Stimulated activated CD4-positive, alpha-beta T cell treated with anti-CD3 and anti-CD28 coated beads, Interleukin-4, amount 100 ng/mL, for 24 hours (primary cell): Measurements from ENCODE around the gene NDFIP2.
A peak's percentile ranks its signal among the peaks of the same experiment; 100 is the strongest.
"Not testable (repeated sequence)": the region's sequence is repeated elsewhere in the genome, so short reads cannot be mapped to it uniquely, and the experiment has no call there.

ENCODE experiments used
- DNase-seq: peaks from one replicate; pipeline ENCODE4 v3.0.0-alpha.2; 2020

NDFIP2 gene

DNA sequence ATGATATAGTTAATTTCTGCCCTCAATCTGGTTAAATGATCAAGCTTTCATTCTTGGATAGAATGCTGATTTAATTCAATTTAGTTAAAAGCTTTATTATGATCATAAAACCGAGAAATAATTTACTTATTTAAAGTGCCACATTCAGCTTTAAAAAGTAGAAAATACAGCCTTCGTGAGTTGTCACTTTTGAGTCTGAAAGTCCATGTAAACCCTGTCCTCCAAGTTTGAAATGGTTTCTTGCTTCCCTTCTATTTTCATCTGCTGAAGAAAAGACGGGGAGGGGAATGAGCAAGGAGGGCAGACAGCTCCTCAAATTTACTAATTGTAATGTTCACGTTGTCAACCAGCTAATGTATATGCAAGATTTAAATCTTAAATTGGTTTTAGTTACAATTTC lies 59.5 kb downstream of the NDFIP2 start:
- no peak for DNase-seq

DNA sequence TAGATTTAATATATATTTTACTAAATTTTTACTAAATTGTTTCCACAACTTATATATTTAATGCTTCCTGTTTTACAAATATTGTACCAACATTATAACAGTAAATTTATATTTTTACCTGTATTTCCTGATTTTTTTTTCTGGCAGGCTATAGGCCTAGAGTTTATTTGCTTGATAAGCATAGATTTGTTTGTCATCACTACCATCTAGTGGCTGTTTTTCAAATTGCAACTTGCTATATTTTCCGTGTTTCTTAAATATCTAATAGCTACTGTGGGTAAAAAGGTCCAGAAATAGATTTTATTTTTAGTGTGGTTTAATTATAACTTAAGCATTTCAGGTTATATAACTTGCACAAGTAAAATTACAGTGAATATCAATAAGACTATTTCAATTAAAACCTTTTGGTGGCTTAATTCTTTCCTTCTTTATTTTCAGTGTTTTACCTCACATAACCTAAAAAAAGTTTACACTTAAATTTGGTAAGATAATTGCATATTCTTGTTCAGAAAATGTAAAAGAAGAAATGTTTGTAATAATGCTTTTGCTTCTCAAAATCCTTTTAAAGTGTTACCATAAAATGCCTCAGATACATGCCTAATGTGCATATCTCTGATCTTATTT lies 60.6 kb downstream of the NDFIP2 start:
- DNase-seq = peak; percentile 10

DNA sequence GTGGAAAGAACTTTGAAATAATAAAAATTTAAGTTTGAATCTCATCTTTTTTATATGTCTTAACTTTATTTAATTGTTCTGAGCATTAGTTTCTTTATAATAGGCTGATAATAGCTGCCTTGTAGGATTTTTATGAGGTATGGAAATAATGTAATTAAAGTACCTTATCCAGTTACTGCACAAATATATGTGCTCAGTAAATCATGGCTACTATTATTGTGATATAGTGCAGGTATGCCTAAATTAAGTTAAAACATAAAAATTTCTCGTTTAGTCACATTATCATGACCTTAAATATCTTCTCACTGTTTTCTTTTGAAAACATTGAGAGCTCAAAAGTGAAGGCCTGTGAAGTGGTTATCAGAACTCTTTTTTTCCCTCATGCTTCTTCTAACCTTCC lies 62.9 kb downstream of the NDFIP2 start:
- no peak for DNase-seq

DNA sequence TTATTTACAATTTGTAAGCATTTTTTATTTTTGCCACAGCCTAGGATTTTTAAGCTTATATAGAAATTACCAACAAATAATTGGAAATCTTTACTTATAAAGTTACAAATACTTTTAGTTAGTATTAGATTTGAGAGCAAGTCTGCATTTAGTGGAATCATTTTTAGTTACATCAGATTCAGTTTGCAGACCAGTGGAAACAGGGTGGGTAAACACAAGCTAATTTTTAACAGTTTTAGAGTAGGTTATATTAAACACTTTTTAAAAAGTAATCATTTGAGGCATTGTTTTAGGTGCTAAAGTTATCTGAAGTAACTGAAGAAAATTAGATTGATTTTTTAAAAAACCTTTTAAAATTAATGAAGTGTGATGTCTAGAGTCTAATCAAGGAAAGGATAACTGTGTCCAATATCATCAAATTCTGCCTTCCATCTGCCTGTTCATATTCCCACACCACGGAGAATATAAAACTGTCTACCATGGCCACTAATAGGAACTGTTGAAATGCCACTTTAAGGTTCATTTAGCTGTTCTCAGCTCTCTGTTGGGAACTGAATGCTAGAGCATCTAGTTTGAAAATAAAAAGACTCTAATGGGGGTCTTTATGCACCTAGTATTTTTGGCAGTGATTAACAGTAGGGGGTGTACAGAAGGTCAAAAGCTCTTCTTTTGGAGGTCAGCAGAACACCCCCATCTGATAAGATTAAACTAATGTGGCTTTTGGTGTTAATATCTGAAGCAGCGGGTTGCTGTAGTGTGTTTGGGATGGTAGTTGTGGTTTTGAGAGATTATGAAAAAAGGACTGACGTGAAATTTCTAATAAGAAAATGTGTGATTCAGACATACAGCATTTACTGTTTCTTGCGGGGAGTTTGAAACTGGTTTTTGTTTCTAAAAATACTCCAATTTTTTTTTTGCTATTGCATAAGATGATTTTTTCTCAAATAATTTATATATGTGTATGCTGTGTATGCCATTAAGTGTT lies 66.5 kb downstream of the NDFIP2 start:
- DNase-seq = no peak

DNA sequence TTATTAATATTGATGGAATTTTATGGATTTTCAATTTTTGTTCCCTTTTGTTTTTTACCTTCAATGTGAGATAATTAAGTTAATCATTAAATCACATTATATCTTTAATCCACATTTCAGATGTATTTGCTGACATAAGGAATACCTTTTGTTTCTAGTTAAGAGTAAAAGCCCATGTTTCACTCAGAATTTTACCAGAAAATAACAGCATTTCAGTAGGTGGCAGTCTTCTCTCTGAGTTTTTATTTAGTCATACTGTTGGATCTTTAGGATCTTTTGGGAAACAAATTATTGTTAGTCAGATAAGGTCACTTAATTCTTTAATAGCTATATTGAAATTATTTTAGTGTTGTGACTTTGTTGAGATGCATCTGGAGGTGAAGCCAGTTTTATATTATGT lies 67.9 kb downstream of the NDFIP2 start:
- no peak for DNase-seq

DNA sequence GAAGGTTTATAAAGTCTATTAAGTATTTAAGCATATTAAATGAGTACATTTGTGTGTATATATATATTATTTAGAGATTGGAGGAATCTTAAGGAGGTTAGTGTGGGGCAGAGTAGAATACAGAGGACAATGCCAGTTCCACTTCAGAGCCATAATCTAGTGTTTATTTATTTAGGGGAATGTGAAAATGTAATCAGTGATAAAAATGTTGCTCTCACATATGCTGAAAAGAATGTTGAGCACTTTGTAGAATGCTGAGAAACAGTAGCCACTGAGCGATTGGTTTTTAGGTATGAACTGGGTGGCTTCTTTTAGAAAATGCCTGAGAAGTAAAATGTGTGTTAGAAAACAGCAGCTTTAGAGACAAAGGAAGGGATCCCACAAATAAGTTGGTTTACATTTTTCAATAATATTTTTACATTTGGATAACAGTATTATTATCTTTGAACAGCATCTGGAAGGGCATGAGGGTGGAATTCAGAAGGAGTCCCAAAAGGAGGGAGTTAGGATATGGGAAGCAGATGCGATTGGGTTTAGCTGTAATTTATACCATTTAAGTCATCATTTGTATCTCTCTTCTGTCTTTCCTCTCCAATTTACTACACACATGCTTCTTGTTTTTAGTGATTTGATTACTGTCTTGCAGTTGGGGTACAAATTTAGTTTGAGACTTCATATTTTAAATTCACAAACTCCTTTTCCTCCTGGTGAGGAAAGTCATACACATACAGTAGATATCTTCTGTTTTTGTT lies 68.6 kb downstream of the NDFIP2 start:
- no peak for DNase-seq

DNA sequence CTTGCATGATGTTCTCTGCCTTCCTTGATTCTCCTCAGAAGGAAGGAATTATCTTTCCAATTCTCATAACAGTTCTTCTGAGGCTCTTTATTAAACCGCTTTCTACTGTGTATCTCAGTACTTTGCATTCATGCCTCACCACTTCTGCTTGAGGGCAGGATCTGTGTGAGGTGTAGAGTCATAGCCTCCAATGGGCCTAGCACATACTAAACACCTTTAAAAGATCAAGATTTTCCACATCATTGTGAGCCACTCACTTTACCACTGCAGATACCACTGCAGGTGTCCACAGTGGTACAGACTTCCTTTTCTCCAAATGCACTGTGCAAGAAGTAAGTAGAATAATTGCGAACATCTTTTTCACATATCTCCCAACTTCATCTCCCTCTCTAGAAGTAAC lies 76.7 kb downstream of the NDFIP2 start:
- no peak for DNase-seq

DNA sequence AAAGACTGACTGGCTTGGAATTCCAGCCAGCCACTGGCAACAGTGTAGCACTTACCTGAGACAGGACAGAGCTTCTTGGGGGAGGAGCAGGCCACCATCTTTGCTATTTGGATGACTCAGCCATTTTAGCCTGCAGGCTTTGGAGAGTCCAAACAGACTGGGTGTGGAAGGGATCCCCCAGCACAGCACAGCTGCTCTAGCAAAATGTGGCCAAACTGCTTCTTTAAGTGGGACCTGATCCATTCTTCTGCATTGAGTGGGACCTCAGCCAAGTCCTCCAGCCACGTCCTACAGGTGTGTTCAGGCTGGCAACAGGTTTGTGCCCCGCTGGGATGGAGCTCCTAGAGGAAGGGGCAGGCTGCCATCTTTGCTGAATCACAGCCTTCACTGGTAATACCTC lies 80.0 kb downstream of the NDFIP2 start:
- no peak for DNase-seq

DNA sequence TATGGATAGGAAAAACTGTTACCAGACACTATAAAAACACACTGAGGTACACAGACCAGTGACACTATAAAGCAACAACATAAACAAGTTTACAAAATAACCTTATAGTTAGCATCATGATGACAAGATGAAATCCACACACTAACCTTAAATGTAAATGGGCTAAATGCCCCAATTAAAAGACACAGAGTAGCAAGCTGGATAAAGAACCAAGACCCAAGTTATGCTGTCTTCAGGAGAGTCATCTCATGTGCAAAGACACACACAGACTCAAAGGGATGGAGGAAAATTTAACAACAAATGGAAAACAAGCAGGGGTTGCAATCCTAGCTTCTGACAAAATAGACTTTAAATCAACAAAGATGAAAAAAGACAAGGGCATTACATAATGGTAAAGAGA lies 81.6 kb downstream of the NDFIP2 start:
- DNase-seq = no peak

DNA sequence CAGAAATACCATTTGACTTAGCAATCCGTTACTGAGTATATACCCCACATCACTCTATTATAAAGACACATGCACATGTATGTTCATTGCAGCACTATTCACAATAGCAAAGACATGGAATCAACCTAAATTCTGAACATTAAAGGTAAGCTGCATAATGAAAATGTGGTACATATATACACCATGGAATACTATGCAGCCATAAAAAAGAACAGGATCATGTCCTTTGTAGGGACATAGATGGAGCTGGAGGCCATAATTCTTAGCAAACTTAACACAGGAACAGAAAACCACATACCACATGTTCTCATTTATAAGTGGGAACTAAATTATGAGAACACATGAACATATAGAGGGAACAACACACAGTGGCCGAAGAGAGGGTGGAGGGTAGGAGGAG lies 85.2 kb downstream of the NDFIP2 start:
- no peak for DNase-seq

DNA sequence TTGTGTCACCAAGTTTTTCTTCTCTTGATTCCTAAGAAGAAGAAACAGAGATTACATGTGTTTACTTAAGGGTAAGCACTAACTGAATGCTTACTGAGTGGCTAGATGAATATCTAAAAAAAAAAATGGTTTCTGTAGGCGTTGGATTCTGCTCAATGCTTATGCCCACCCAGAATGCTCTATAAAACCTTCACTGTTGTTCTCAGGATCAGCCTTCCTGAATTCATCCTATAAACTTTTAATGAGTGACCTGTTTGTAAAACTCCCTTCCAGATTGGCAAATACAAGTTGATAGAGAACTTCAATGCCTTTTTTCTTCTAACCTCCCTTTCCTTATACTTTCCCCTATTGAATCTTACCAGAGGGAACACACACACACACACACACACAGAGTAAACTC lies 90.2 kb downstream of the NDFIP2 start:
- DNase-seq = no peak

DNA sequence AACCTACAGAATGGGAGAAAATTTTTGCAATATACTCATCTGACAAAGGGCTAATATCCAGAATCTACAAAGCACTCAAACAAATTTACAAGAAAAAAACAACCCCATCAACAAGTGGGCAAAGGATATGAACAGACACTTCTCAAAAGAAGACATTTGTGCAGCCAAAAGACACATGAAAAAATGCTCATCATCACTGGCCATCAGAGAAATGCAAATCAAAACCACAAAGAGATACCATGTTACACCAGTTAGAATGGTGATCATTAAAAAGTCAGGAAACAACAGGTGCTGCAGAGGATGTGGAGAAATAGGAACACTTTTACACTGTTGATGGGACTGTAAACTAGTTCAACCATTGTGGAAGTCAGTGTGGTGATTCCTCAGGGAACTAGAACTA lies 92.9 kb downstream of the NDFIP2 start:
- DNase-seq = not testable (repeated sequence)

DNA sequence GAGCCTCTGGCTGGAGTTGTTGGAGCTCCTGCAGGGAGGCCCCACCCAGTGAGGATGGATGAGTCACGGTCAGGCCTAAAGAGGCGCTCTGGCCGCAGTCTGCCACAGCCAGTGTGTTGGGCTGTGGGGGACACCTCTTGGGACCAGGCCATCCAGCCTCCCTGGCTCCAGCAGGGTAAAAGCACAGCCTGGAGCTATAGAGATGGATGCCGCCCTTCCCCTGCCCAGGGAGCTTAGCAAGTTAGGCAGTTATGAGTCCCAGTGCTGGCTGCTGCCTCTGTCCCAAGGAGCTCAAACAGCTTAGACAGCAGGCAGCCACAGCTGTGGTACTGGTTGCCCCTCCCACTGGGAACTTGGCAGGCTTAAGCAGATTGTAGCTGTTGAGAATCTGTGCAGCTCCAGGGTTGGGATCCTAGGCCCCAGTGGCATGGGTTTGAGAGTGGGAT lies 100.9 kb downstream of the NDFIP2 start:
- no peak for DNase-seq

DNA sequence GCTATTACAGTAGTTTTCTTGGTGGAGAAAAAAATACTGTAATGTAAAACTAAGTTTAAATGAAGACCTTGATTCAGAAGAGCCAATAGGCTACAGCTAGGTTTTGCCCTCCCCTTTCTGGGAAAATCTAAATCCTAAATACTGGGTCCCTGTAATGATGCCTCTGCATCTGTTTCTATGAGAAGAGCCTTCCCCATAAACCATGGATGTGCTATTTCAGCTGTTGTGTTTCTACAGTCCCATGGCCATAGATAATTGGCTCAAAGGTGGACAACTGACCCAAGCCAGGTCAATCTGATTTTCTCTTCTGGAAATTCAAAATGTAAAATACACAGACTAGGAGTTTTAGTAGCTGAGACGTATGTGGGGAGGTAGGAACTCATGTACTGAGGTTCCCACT lies 101.9 kb downstream of the NDFIP2 start:
- no peak for DNase-seq

DNA sequence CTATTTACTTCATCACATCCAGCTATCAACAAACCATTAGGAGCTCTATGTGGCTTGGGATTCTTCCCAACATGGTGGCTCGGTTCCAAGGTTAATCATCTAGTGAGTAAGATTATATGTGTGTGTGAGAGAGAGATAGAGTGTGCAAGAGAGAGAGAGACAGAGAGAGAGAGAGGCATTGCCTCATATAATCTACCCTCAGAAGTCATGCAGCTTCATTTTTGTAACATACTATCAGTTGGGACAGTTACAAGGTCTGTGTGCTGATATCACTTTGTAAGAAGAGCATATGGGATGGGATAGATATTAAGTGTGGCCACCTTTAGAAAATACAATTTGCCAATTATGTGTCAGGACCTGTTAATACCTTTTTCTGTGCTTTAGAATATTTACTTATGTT lies 104.1 kb downstream of the NDFIP2 start:
- DNase-seq = no peak

DNA sequence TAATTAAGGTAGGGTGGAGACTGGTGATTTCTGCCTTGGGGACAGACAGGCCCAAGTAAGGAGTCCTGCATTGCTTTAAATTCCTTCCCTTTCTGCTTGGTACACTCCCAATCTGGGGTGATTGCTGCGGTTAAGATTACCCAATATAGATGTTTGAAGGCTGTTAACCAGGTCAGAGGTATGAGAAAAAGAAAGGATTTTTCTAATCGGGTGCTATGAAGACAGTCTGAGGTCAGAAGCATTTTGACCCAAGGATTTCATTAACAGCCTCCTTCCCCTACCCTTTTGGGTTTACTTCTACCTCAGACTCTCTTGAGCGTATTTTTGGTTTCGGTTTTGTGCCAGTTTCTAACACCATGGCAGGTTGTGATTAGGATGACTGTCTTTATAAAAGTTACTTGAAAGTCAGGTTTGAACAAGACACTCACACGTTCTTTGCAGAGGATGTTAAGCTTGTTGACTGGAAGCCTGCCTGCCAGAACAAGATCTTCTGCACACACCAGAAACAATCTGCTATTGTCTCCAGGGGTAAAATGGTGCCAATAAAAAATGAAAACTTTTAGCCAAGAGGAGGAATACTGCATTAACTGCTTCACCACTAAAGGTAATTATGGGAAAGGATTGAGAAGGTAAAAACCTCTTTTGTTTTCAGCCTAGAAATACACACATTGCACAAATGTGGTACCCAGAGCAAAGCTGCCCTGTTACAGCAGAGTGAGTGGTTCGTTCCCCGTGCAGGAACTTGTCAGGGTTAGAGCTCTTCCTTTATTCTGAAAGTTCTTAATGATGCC lies 108.8 kb downstream of the NDFIP2 start:
- DNase-seq = no peak

DNA sequence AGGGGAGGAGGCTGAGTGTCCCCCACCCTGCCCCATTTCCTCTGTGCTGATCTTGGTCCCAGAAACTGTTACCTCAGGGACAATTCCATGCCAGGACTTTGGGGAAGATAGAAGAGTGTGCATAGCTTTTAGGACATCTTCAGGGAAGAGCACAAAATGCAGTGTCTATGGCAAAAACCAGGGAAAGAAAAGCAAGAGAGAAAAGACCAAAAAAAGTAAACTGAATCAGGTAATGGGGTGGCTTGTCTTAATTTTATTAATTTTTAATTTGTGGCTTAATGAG lies 109.4 kb downstream of the NDFIP2 start:
- DNase-seq = no peak

DNA sequence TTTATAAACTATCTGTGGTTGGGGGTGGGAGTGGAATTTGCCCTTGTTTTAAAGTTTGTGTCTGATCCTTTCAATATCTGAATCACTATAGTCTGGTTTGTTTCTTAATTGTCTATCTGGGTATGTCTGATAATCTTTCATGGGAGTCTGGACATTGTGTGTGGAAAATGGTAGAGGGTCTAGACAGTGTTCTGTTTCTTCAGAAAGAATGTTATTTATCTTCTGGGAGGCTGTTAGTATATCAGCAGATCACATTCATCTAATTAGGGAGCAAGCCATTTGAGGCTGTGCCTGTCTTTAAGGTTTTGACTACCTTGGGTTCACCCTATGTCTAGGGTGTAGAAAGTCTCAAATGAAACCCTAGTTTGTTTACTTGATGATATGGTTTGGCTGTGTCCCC lies 110.5 kb downstream of the NDFIP2 start:
- no peak for DNase-seq

DNA sequence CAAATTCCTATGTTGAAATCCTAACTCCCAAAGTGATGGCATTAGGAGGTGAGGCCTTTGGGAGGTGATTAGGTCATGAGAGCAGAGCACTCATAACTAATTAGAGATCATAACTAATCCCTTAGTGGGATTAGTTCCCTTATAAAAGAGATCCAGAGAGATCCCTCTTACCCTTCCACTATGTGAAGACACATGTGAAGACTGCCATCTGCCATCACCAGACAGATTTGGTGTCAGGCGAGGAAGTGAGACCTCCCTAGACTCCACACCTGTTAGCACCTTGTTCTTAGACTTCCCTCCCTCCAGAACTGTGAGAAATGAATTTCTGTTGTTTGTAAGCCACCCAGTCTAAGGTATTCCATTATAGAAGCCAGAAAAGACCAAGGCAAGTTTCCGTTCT lies 112.2 kb downstream of the NDFIP2 start:
- DNase-seq = no peak

DNA sequence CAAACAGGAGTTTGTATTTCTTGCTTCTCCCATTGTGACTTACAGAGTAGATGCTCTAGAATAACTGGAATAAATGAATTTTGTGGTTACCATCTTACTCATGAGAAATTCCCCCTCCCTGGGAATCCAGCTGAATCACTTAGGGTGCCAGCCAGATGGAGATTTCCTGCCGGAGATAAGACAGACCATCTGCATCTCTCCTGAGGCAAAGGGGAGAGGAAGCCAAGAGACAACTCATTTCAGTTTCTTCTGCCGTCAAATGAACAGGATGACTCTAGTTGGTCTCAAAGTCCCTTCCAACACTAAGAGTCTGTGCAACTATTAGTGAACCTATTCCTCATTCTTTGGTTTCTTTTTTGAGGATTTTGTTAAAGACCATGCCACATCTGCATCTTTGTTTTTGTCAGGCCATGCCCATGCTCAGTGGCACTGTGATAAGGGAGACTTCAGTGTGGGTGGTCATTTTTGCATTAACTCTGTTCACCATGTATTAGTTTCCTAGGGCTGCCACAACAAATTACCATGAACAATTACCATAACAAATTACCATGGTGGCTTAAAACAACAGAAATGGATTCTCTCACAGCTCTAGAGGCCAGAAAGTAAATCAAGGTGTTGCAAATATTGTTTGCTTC lies 112.8 kb downstream of the NDFIP2 start:
- no peak for DNase-seq

DNA sequence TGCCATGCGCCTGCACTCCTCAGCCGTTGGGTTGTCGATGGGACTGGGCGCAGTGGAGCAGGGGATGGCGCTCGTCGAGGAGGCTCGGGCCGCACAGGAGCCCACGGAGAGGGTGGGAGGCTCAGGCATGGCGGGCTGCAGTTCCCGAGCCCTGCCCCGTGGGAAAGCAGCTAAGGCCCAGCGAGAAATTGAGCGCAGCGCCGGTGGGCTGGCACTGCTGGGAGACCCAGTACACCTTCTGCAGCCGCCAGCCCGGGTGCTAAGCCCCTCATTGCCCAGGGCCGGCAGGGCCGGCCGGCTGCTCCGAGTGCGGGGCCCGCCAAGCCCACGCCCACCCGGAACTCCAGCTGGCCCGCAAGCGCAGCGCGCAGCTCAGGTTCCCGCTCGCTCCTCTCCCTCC lies 119.2 kb downstream of the NDFIP2 start:
- DNase-seq = not testable (repeated sequence)

DNA sequence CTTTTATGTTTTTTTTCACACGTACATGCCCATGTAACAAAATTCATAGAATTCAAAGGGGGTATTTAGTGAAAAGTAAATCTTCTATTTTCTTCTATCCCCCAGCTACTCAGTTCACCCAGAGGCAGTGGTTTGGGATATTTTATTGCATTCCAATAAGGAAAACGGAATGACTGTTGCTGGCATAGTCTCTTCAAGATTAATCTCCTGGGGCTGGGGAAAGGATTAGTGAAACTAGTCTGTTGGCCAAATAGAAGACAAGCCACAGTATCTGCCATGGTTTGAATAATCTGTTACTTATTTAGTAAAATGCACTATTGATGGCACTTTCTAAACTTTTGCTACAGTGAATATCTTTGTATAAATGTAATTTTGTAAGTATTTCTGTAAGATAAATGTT lies 122.0 kb downstream of the NDFIP2 start:
- DNase-seq = no peak

DNA sequence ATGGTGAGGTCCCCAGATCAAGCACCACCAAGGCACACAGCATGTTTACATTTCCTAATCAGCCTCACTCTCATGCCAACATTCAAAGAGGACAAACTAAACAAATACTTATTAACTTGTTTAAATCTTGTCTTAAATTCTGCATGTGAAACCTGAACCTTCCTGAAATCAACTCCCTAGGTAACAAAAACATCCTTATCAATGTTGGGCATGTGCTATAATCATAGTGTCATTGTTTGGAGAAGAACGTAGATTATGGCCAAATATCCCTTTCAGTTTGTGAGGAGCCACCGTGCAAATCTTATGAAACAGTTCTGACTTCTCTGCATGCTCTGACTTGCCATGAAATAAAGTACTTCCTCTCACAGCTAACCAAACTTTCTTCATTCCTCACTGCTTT lies 123.8 kb downstream of the NDFIP2 start:
- DNase-seq = no peak
